PC-9 (cell line): ENCODE measurements around the gene AOAH. TPM values are rescaled to one million over a fixed set of nuclear protein-coding genes. Genes with fewer than 3 reads are reported as not detected.

Source experiments
- BruUV-seq: library from RNA; stranded (reverse); fragments of 400-500 nt; replicated peaks from 2 replicates; lab custom pipeline; 2021; lab: Mats Ljungman, UMichigan
- CTCF ChIA-PET: fragments of 300-600 bp; sonication (Branson Sonifier 250); formaldehyde crosslinking; loops from one replicate; lab custom pipeline; 2022; ENCODE audit warnings: antibody characterized with exemption; lab: Charles Lee
- POLR2A ChIA-PET: fragments of 300-600 bp; sonication (Branson Sonifier 250); formaldehyde crosslinking; loops from one replicate; lab custom pipeline; 2022; ENCODE audit warnings: antibody characterized with exemption; ENCODE audit not compliant: unreplicated experiment; lab: Charles Lee
- DNase-seq, 2 experiments: peaks; one replicate each; pipeline versions ENCODE4 v3.0.0 to v3.0.0-alpha.2; 2015 to 2022; ENCODE audit warnings: mixed read lengths in 1 of 2
- H2AFZ ChIP-seq: fragments of 200-600 bp; sonication (generic); 2 replicates; pipeline ENCODE4 v1.8.1; 2017; ENCODE audit warnings: antibody characterized with exemption
- H3F3A ChIP-seq: fragments of 200-600 bp; sonication (generic); 2 replicates; pipeline ENCODE4 v1.8.1; 2017; ENCODE audit warnings: antibody characterized with exemption, mild to moderate bottlenecking, low read depth; ENCODE audit not compliant: insufficient read depth
- H3K27ac ChIP-seq: fragments of 200-600 bp; sonication (generic); 2 replicates; pipeline ENCODE4 v1.6.1; 2016; ENCODE audit warnings: mixed run types
- H3K27me3 ChIP-seq: fragments of 200-600 bp; sonication (generic); 2 replicates; pipeline ENCODE4 v1.6.1; 2016; ENCODE audit warnings: low read depth, mixed run types; ENCODE audit not compliant: insufficient read depth
- H3K36me3 ChIP-seq: fragments of 200-600 bp; sonication (generic); 2 replicates; pipeline ENCODE4 v1.6.1; 2016; ENCODE audit warnings: low read depth, mixed run types
- H3K4me1 ChIP-seq: fragments of 200-600 bp; sonication (generic); replicated peaks from 2 replicates; pipeline ENCODE4 v1.6.1; 2016; ENCODE audit warnings: mixed run types; ENCODE audit not compliant: insufficient read depth
- H3K4me2 ChIP-seq: fragments of 200-600 bp; sonication (generic); 2 replicates; pipeline ENCODE4 v1.6.1; 2017; ENCODE audit warnings: mixed run types
- H3K4me3 ChIP-seq: fragments of 200-600 bp; sonication (generic); 2 replicates; pipeline ENCODE4 v1.6.1; 2016; ENCODE audit warnings: mixed run types
- H3K79me2 ChIP-seq: fragments of 200-600 bp; sonication (generic); 2 replicates; pipeline ENCODE4 v1.6.1; 2017; ENCODE audit warnings: low read depth, mixed run types
- H3K9me2 ChIP-seq: fragments of 200-600 bp; sonication (generic); 2 replicates; pipeline ENCODE4 v1.8.1; 2017; ENCODE audit warnings: mild to moderate bottlenecking; ENCODE audit not compliant: insufficient read depth
- H3K9me3 ChIP-seq: fragments of 200-600 bp; sonication (generic); 2 replicates; pipeline ENCODE4 v1.8.1; 2016; ENCODE audit warnings: low read depth; ENCODE audit not compliant: insufficient read depth
- H4K20me1 ChIP-seq: fragments of 200-600 bp; sonication (generic); 2 replicates; pipeline ENCODE4 v1.8.1; 2017; ENCODE audit not compliant: insufficient read depth
- CTCF ChIP-seq: fragments of 200-600 bp; sonication (generic); conservative IDR thresholded peaks from 2 replicates; pipeline ENCODE4 v1.6.1; 2017; ENCODE audit warnings: mixed run types, antibody characterized with exemption, mild to moderate bottlenecking, moderate library complexity
- EZH2 ChIP-seq: fragments of 200-600 bp; sonication (generic); IDR thresholded peaks from 2 replicates; pipeline ENCODE4 v1.8.0; 2017; ENCODE audit warnings: antibody characterized with exemption, low read depth
- intact Hi-C: fragments of 100-400 bp; cut with micrococcal nuclease; formaldehyde crosslinking; loops from one replicate; pipeline ENCODE4 v1.10.0; 2022; ENCODE audit not compliant: unreplicated experiment
- total RNA-seq: library from RNA; stranded (reverse); gene quantifications from 2 replicates; pipeline ENCODE4 v1.2.3, GENCODE V29; 2021

Gene AOAH
- total RNA-seq, 1 experiment from 2014 or later, result not detected

GRCh38 chr7:36531951-36532350 lies 192.3 kb downstream of the AOAH start:
- Histone ChIP-seq H3K9me2 (no peaks in the 10 kb centered on the region), H3K36me3 (no peaks in the 10 kb centered on the region), H3F3A (no peaks in the 10 kb centered on the region), H4K20me1 (no peaks in the 10 kb centered on the region; the same call in 1 of the 2 replicates), H3K4me1 (no peaks in the 10 kb centered on the region), H3K27ac (no peak overlapping the region), H3K27me3 (no peaks in the 10 kb centered on the region), H3K4me2 (no peak overlapping the region), H3K4me3 (no peak overlapping the region), H3K79me2 (no peaks in the 10 kb centered on the region), H3K9me3 (no peaks in the 10 kb centered on the region), H2AFZ (no peak overlapping the region)
- DNase-seq, result no peak
- intact Hi-C loops, result no loop called here
- no TSS peak for BruUV-seq
- ChIA-PET CTCF (no interaction called here), POLR2A (no interaction called here)
- TF ChIP-seq EZH2 (no peak), CTCF (no peak)

- no peaks in the 10 kb centered on the region for H3K79me2 ChIP-seq
- CTCF ChIA-PET, result no interaction called here
- intact Hi-C loops, result no loop called here
- BruUV-seq, result no TSS peak
- no peak overlapping the region for H2AFZ ChIP-seq
- no peaks in the 10 kb centered on the region; the same call in 1 of the 2 replicates for H4K20me1 ChIP-seq
- H3F3A ChIP-seq, result no peaks in the 10 kb centered on the region
- POLR2A ChIA-PET, result no interaction called here
- no peaks in the 10 kb centered on the region for H3K9me2 ChIP-seq
- no peak overlapping the region for H3K4me2 ChIP-seq
- H3K9me3 ChIP-seq, result no peaks in the 10 kb centered on the region
- no peaks in the 10 kb centered on the region for H3K27me3 ChIP-seq
- peaks cover 6% of the 10 kb centered on the region; the same call in 1 of the 2 replicates for H3K4me1 ChIP-seq
- H3K36me3 ChIP-seq, result no peaks in the 10 kb centered on the region
- TF ChIP-seq EZH2, result no peak
- no peak for TF ChIP-seq CTCF
- DNase-seq, result no peak
- no peak overlapping the region for H3K27ac ChIP-seq
- no peak overlapping the region for H3K4me3 ChIP-seq
Measured at GRCh38 chr7:36530456-36530855, 193.8 kb downstream of the AOAH start.

- Histone ChIP-seq H3K9me3 (peaks cover 3% of the 10 kb centered on the region; the same call in 1 of the 2 replicates), H3K27ac (no peak overlapping the region), H2AFZ (no peak overlapping the region), H3K79me2 (no peaks in the 10 kb centered on the region), H3K4me3 (no peak overlapping the region), H3K4me2 (no peak overlapping the region), H3K4me1 (peaks cover 6% of the 10 kb centered on the region; the same call in 1 of the 2 replicates), H3K9me2 (no peaks in the 10 kb centered on the region), H3F3A (no peaks in the 10 kb centered on the region), H3K27me3 (0 out of 2 replicates have a peak, but pooled peaks cover 7% of the 10 kb centered on the region), H3K36me3 (no peaks in the 10 kb centered on the region), H4K20me1 (no peaks in the 10 kb centered on the region; the same call in 1 of the 2 replicates)
- intact Hi-C loops, result loop anchor here (5.0 to 10.0 kb wide), 2 partner anchors 163 to 505 kb away; a partner anchor contains a TSS
- no peak for DNase-seq
- ChIA-PET CTCF (no interaction called here), POLR2A (no interaction called here)
- TF ChIP-seq EZH2 (no peak), CTCF (no peak)
- no TSS peak for BruUV-seq
Measured at GRCh38 chr7:36527549-36527913, 196.8 kb downstream of the AOAH start.
